Common myeloid progenitor, CD34-positive (primary cell): ENCODE data around the gene RUBCN.
"Not testable (repeated sequence)": the region's sequence is repeated elsewhere in the genome, so short reads cannot be mapped to it uniquely, and the experiment has no call there.

ENCODE experiments used
- CTCF ChIA-PET: fragments of 350-600 bp; sonication (Branson Sonifier 250); formaldehyde crosslinking; loops from one replicate; lab custom pipeline; 2021; ENCODE audit warnings: antibody characterized with exemption; lab: Charles Lee
- POLR2A ChIA-PET: fragments of 350-600 bp; sonication (Branson Sonifier 250); formaldehyde crosslinking; loops from one replicate; lab custom pipeline; 2021; ENCODE audit warnings: antibody characterized with exemption; lab: Charles Lee
- DNase-seq, 3 donors: peaks; one replicate each; pipeline versions ENCODE4 v3.0.0 to v3.0.0-alpha.2; 2013
- H3K27ac ChIP-seq, 2 experiments: 1 replicate in 1 of 2; 2 replicates in 1 of 2; pipeline ENCODE4 v1.7.0; 2013; ENCODE audit warnings: inconsistent platforms in 2 of 2, low read length in 2 of 2, mild to moderate bottlenecking in 2 of 2, low read depth in 1 of 2, moderate library complexity in 1 of 2; ENCODE audit not compliant: severe bottlenecking in 2 of 2, insufficient read depth in 1 of 2, poor library complexity in 1 of 2
- H3K27me3 ChIP-seq, 5 experiments: replicated peaks in 2 of 5; 1 replicate in 3 of 5; 2 replicates in 2 of 5; pipeline versions ENCODE4 v1.6.1 to v1.7.0; 2013; ENCODE audit warnings: low read length in 4 of 5, mild to moderate bottlenecking in 2 of 5, moderate library complexity in 2 of 5, inconsistent platforms in 1 of 5; ENCODE audit not compliant: insufficient read depth in 5 of 5, control insufficient read depth in 4 of 5
- H3K36me3 ChIP-seq, 4 experiments: 1 replicate in 2 of 4; 2 replicates in 2 of 4; pipeline versions ENCODE4 v1.6.1 to v1.7.0; 2013; ENCODE audit warnings: low read length in 3 of 4, control low read depth in 1 of 4, mild to moderate bottlenecking in 1 of 4; ENCODE audit not compliant: control insufficient read depth in 4 of 4, insufficient read depth in 4 of 4
- H3K4me1 ChIP-seq, 4 experiments: 1 replicate in 3 of 4; 2 replicates in 1 of 4; pipeline versions ENCODE4 v1.6.1 to v1.7.1; 2013; ENCODE audit warnings: low read length in 3 of 4, mild to moderate bottlenecking in 3 of 4, control low read depth in 1 of 4, inconsistent platforms in 1 of 4, moderate library complexity in 1 of 4; ENCODE audit not compliant: control insufficient read depth in 4 of 4, insufficient read depth in 4 of 4; ENCODE audit errors: control extremely low read depth in 1 of 4
- H3K4me3 ChIP-seq, 7 experiments: 1 replicate in 4 of 7; 2 replicates in 3 of 7; pipeline versions ENCODE4 v1.5.1 to v1.7.0; 2013; ENCODE audit warnings: mild to moderate bottlenecking in 7 of 7, low read length in 6 of 7, moderate library complexity in 6 of 7, inconsistent platforms in 2 of 7, low read depth in 2 of 7, control low read depth in 1 of 7; ENCODE audit not compliant: insufficient read depth in 4 of 7, control insufficient read depth in 1 of 7; ENCODE audit errors: extremely low read depth in 1 of 7
- H3K9me3 ChIP-seq, 5 experiments: 1 replicate in 4 of 5; 2 replicates in 1 of 5; pipeline versions ENCODE4 v1.6.1 to v1.7.1; 2013; ENCODE audit warnings: low read length in 4 of 5, mild to moderate bottlenecking in 2 of 5, inconsistent platforms in 1 of 5, low read depth in 1 of 5, moderate library complexity in 1 of 5; ENCODE audit not compliant: control insufficient read depth in 4 of 5, insufficient read depth in 2 of 5; ENCODE audit errors: control extremely low read depth in 1 of 5
- WGBS: methylation state at CpG from one replicate; pipeline ENCODE4 v1.1.5; 2013; ENCODE audit not compliant: insufficient coverage; 5-methylcytosine and 5-hydroxymethylcytosine counted together

RUBCN gene

DNA sequence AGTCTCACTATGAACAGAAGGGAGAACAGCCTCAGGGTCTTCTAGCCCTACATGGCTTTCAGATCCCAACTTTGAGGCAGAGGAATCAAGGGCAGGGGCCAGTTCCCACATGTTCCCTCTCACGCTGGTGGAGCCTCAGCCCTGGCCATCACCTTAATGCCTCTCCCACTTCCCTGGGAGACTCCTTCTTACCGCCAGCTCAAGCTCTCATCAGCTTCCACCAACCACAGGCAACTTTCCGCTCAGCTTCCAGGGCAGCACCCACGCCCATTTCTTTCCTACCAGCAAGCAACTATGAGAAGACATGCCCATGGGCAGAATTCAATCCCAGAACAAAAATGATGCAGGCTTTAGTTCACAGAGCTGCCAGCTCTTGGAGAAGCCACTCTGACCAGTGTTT, 63.5 kb downstream of the RUBCN start:
- Histone ChIP-seq H3K9me3 (no peaks in the 10 kb centered on the region), H3K4me1 (peaks cover 0 to 4% (median 0%) of the 10 kb centered on the region in 4 experiments), H3K27me3 (no peaks in the 10 kb centered on the region), H3K36me3 (peaks cover 10 to 53% (median 28%) of the 10 kb centered on the region in 4 experiments), H3K27ac (no peak overlapping the region), H3K4me3 (no peak overlapping the region)
- ChIA-PET CTCF (interaction anchor here (0.7 to 1.9 kb wide), 3 partner anchors 10 to 129 kb away, joined by 3 to 10 read pairs (median 3); no protein-coding TSS in a partner anchor), POLR2A (no interaction called here)
- no peak for DNase-seq
- WGBS, result 100% methylated on average over 4 of the region's 4 CpGs

GRCh38 chr3:197670361-197670760, 66.3 kb downstream of the RUBCN start:
- no CpG with 5 or more reads among the region's 1 CpG for WGBS
- no peaks in the 10 kb centered on the region for H3K27me3 ChIP-seq
- H3K36me3 ChIP-seq, result peaks cover 7 to 29% (median 15%) of the 10 kb centered on the region in 4 experiments
- H3K4me3 ChIP-seq, result no peak overlapping the region
- no peaks in the 10 kb centered on the region for H3K4me1 ChIP-seq
- ChIA-PET POLR2A (no interaction called here), CTCF (interaction anchor here (1.0 to 1.5 kb wide), 2 partner anchors 15 to 71 kb away, joined by 3 to 9 read pairs; no protein-coding TSS in a partner anchor)
- DNase-seq, result no peak
- H3K27ac ChIP-seq, result no peak overlapping the region
- H3K9me3 ChIP-seq, result no peaks in the 10 kb centered on the region

DNA sequence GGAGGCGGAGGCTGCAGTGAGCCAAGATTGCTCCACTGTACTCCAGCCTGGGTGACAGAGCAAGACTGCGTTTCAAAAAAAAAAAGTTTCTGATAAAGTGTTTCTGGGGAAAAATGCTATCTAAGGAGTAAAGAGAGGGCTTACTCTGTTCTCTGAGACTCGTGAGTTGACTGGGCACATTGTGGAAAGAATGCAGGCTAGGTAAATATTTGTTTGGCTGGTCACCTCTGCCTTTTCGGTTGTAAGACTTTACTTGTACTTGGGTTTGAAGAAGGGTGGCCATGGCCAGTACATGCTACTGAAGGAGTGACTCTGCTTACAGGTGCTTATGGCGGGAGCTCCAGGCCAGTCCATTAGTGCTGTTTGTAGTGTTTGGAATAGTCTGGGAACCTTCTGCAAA, 68.7 kb downstream of the RUBCN start:
- no peak overlapping the region for H3K27ac ChIP-seq
- H3K4me1 ChIP-seq, result peaks cover 0 to 3% (median 1%) of the 10 kb centered on the region in 4 experiments
- H3K36me3 ChIP-seq, result peaks cover 0 to 6% (median 1%) of the 10 kb centered on the region in 4 experiments
- POLR2A ChIA-PET, result no interaction called here
- H3K4me3 ChIP-seq, result no peak overlapping the region
- CTCF ChIA-PET, result interaction anchor here (2.6 kb wide), 1 partner anchor 70 kb away, joined by 17 read pairs; no protein-coding TSS in a partner anchor
- 74% methylated on average over 3 of the region's 5 CpGs for WGBS
- no peaks in the 10 kb centered on the region for H3K27me3 ChIP-seq
- H3K9me3 ChIP-seq, result no peaks in the 10 kb centered on the region
- no peak for DNase-seq

DNA sequence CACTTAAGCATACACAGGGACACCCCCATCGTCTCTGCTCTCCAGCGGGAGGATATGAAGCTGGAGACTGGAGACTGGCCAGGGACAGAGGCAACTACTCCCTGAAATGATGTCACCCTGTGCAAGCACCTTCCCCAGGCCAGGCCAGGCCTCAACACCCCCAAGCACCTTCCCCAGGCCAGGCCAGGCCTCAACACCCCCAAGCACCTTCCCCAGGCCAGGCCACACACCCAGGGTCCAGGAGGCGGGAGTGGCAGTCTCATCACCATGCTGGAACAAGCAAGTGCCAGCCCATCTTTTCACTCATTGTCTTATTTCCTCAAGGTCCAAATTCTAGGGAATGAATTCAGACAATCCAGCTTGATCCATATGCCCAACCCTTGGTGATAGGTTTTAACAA, 69.4 kb downstream of the RUBCN start:
- H3K4me1 ChIP-seq, H3K4me3 ChIP-seq, DNase-seq, POLR2A ChIA-PET, H3K9me3 ChIP-seq, H3K27me3 ChIP-seq, H3K27ac ChIP-seq, H3K36me3 ChIP-seq: not testable (repeated sequence)
- CTCF ChIA-PET, result interaction anchor here (2.6 kb wide), 1 partner anchor 69 kb away, joined by 17 read pairs; no protein-coding TSS in a partner anchor
- 100% methylated on average over 1 of the region's 3 CpGs for WGBS

- H3K4me3 ChIP-seq, DNase-seq, POLR2A ChIA-PET, H3K4me1 ChIP-seq, CTCF ChIA-PET, H3K27ac ChIP-seq, H3K9me3 ChIP-seq, H3K36me3 ChIP-seq, H3K27me3 ChIP-seq: not testable (repeated sequence)
- 80% methylated on average over 4 of the region's 26 CpGs for WGBS
These were observed 70.4 kb downstream of the RUBCN start for GRCh38 chr3:197666221-197666842.

GRCh38 chr3:197665549-197665948, 71.2 kb downstream of the RUBCN start:
- H3K9me3 ChIP-seq, H3K36me3 ChIP-seq, H3K27ac ChIP-seq, POLR2A ChIA-PET, H3K4me1 ChIP-seq, H3K27me3 ChIP-seq, CTCF ChIA-PET, DNase-seq, H3K4me3 ChIP-seq: not testable (repeated sequence)
- no CpG with 5 or more reads among the region's 15 CpGs for WGBS

GRCh38 chr3:197665142-197665491, 71.6 kb downstream of the RUBCN start:
- H3K4me1 ChIP-seq, H3K27ac ChIP-seq, H3K36me3 ChIP-seq, CTCF ChIA-PET, POLR2A ChIA-PET, DNase-seq, H3K27me3 ChIP-seq, H3K9me3 ChIP-seq: not testable (repeated sequence)
- WGBS, result no CpG with 5 or more reads among the region's 32 CpGs
- peak overlapping the region in 3 of 7 experiments; percentile 38 to 59 (median 40) for H3K4me3 ChIP-seq
